ENCODE measurements around the gene NOL8.

DNA sequence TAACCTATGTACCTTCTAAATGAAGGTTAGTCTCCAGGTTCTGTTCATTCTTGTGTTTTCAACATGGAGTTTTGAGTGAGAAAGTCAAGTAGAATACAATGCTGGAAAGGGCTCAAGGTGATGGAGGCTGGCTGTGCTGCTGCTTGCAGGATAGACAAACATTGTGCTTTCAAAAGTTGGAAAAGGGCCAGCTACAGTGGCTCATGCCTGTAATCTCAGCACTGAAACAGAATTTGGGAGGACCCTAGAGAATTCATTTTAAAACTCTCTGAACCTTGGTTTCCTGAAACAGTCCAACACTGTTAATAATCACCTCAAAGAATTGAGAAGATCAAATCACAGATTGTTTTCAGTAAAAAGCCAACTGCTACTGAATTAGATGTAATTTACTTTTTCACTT lies 16.3 kb downstream of the NOL8 start:
- TF ChIP-seq, protein P1, sequence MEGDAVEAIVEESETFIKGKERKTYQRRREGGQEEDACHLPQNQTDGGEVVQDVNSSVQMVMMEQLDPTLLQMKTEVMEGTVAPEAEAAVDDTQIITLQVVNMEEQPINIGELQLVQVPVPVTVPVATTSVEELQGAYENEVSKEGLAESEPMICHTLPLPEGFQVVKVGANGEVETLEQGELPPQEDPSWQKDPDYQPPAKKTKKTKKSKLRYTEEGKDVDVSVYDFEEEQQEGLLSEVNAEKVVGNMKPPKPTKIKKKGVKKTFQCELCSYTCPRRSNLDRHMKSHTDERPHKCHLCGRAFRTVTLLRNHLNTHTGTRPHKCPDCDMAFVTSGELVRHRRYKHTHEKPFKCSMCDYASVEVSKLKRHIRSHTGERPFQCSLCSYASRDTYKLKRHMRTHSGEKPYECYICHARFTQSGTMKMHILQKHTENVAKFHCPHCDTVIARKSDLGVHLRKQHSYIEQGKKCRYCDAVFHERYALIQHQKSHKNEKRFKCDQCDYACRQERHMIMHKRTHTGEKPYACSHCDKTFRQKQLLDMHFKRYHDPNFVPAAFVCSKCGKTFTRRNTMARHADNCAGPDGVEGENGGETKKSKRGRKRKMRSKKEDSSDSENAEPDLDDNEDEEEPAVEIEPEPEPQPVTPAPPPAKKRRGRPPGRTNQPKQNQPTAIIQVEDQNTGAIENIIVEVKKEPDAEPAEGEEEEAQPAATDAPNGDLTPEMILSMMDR (IDR thresholded peaks at IDR 0.05; ENCODE audit: low read length), result no peak
- no peak for TF ChIP-seq EZH2phosphoT487 (IDR thresholded peaks at IDR 0.05; ENCODE audit: low read length)
